Gastroesophageal sphincter (tissue), 4 donors: Measurements from ENCODE around the gene ENG. TPM values are rescaled to one million over a fixed set of nuclear protein-coding genes. Genes with fewer than 3 reads are reported as not detected.
"Not testable (repeated sequence)": the region's sequence is repeated elsewhere in the genome, so short reads cannot be mapped to it uniquely, and the experiment has no call there.

Experiments
- ATAC-seq: fragments of 150-250 bp; one replicate; pipeline ENCODE4 v1.9.1; 2016; ENCODE audit warnings: mild to moderate bottlenecking, moderate library complexity
- H3K27ac ChIP-seq, 4 donors: fragments of 200-600 bp; sonication (generic) in 3 of 4; 1 replicate in 3 of 4; 2 replicates in 1 of 4; pipeline ENCODE4 v1.5.1; 2016 to 2019
- H3K27me3 ChIP-seq: fragments of 200-600 bp; sonication (generic); one replicate; pipeline ENCODE4 v1.5.1; 2019
- H3K36me3 ChIP-seq, 2 donors: fragments of 200-600 bp; sonication (generic); one replicate each; pipeline ENCODE4 v1.5.1; 2019; ENCODE audit warnings: control low read depth in 1 of 2
- H3K4me1 ChIP-seq, 3 donors: fragments of 200-600 bp; sonication (generic); 1 replicate in 2 of 3; 2 replicates in 1 of 3; pipeline ENCODE4 v1.5.1; 2016 to 2019; ENCODE audit warnings: control low read depth in 2 of 3
- H3K4me3 ChIP-seq, 2 donors: fragments of 200-600 bp; sonication (generic); one replicate each; pipeline ENCODE4 v1.5.1; 2019; ENCODE audit warnings: mild to moderate bottlenecking in 1 of 2, moderate library complexity in 1 of 2
- H3K9me3 ChIP-seq, 3 donors: fragments of 200-600 bp; sonication (generic); one replicate each; pipeline ENCODE4 v1.5.1; 2017 to 2019; ENCODE audit warnings: control low read depth in 2 of 3
- CTCF ChIP-seq, 4 experiments: fragments of 200-600 bp in 2 of 4; fragments of 450-650 bp in 2 of 4; sonication (generic) in 1 of 4; IDR thresholded peaks; one replicate each; pipeline ENCODE4 v1.5.1; 2017 to 2019; ENCODE audit warnings: antibody characterized with exemption in 4 of 4, mild to moderate bottlenecking in 2 of 4, moderate library complexity in 2 of 4
- EP300 ChIP-seq: sonication (generic); formaldehyde crosslinking; IDR thresholded peaks from one replicate; pipeline ENCODE4 v1.6.1; 2017; ENCODE audit warnings: antibody characterized with exemption, mild to moderate bottlenecking
- POLR2A ChIP-seq, 2 donors: fragments of 450-650 bp; IDR thresholded peaks; one replicate each; pipeline ENCODE4 v1.6.1; 2017; ENCODE audit warnings: antibody characterized with exemption in 2 of 2, mild to moderate bottlenecking in 2 of 2, moderate library complexity in 1 of 2
- POLR2AphosphoS5 ChIP-seq: sonication (generic); formaldehyde crosslinking; IDR thresholded peaks from one replicate; pipeline ENCODE4 v1.6.1; 2017; ENCODE audit warnings: antibody characterized with exemption
- WGBS, 2 donors: methylation state at CpG; one replicate each; pipeline ENCODE4 v1.1.5; 2018; ENCODE audit warnings: low coverage in 1 of 2; 5-methylcytosine and 5-hydroxymethylcytosine counted together
- total RNA-seq, 4 donors: library from RNA; depleted of rRNA; stranded (reverse); fragments of >200 nt; gene quantifications; one replicate each; pipeline ENCODE4 v1.1.0, GENCODE V29; 2016

The ENG gene
- total RNA-seq, 4 donors from 2014 or later = 21.3 to 76.5 (median 48.0) TPM

GRCh38 chr9:127844821-127845359, 9.6 kb downstream of the ENG start:
- Histone ChIP-seq H3K27me3 (no peaks in the 10 kb centered on the region), H3K4me3 (no peak overlapping the region), H3K36me3 (peaks cover 0 to 18% of the 10 kb centered on the region in 2 donors), H3K9me3 (peaks cover 0 to 6% (median 0%) of the 10 kb centered on the region in 3 donors), H3K27ac (peak overlapping the region in 3 of 4 donors; percentile 62 to 74 (median 65)), H3K4me1 (peaks cover 0 to 44% (median 8%) of the 10 kb centered on the region in 3 donors)
- no peak for TF ChIP-seq CTCF (IDR thresholded peaks at IDR 0.05)
- peak; percentile 35 for TF ChIP-seq POLR2AphosphoS5
- no peak for TF ChIP-seq EP300
- peak; percentile 23 for ATAC-seq
- WGBS, 2 donors = 52 to 74% methylated on average over 7 to 11 of the region's 16 CpGs

DNA sequence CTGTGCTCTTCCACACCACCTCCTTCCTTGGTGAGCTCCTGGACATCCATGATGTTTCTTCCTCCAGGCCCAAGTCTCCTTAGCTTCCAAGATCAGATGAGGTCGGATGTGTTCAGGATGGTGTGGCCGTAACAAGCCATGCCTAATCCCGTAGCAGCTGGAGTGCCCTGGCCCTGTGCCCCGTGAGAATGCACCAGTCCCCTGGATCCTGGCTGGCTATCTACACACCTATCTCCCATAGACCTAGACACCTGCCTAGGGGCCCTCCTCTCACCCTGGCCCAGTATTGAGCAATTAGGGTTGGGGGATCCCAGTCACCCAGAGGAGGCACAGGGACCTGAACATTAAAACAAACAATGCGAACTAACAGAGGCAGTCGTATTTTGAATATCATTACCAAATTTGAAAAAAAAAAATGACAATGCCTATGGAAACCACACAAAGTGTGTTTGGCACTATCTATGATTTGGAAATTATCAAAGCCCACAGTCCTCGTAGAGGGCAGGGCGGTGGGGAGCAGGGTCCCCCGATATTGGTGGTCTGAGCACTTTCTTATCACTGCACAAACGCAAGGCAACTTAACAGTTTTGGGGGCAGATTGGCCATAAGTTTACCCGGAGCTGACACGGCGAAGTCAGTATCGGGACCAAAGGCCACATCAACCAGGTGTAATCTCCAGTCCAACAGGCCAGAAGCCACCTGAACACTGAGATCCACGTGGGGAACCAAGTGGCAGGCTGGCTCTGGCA, 13.2 kb downstream of the ENG start:
- no peak for ATAC-seq
- peaks cover 0 to 61% (median 30%) of the 10 kb centered on the region in 3 donors for H3K4me1 ChIP-seq
- H3K4me3 ChIP-seq = no peak overlapping the region
- no peaks in the 10 kb centered on the region for H3K27me3 ChIP-seq
- H3K9me3 ChIP-seq = no peaks in the 10 kb centered on the region
- H3K36me3 ChIP-seq = peaks cover 0 to 15% of the 10 kb centered on the region in 2 donors
- peak overlapping the region in 3 of 4 donors; percentile 16 to 42 (median 32) for H3K27ac ChIP-seq
- WGBS, 2 donors = 80 to 84% methylated on average over 6 to 8 of the region's 15 CpGs
- no peak for TF ChIP-seq EP300

- H3K27ac ChIP-seq = peak overlapping the region; percentile 24 to 94 (median 84)
- no peaks in the 10 kb centered on the region for H3K27me3 ChIP-seq
- no peaks in the 10 kb centered on the region for H3K9me3 ChIP-seq
- H3K4me1 ChIP-seq = peaks cover 0 to 71% (median 50%) of the 10 kb centered on the region in 3 donors
- ATAC-seq = peak; percentile 87
- TF ChIP-seq POLR2A (IDR thresholded peaks at IDR 0.05) (peak; percentile 37 to 53), POLR2AphosphoS5 (peak; percentile 85), EP300 (no peak), CTCF (IDR thresholded peaks at IDR 0.05) (no peak)
- 30 to 38% methylated on average over 2 to 5 of the region's 18 CpGs for WGBS, 2 donors
- H3K36me3 ChIP-seq = peaks cover 0 to 15% of the 10 kb centered on the region in 2 donors
- H3K4me3 ChIP-seq = peak overlapping the region in 1 of 2 donors; percentile 18
Observed at GRCh38 chr9:127838375-127839078, 15.9 kb downstream of the ENG start.

- H3K36me3 ChIP-seq = peaks cover 0 to 7% of the 10 kb centered on the region in 2 donors
- ATAC-seq = no peak
- no peak overlapping the region for H3K4me3 ChIP-seq
- 67 to 75% methylated on average over 1 to 3 of the region's 4 CpGs for WGBS, 2 donors
- H3K27me3 ChIP-seq = no peaks in the 10 kb centered on the region
- no peak for TF ChIP-seq EP300
- TF ChIP-seq POLR2AphosphoS5 = no peak
- no peak for TF ChIP-seq POLR2A (IDR thresholded peaks at IDR 0.05)
- TF ChIP-seq CTCF (IDR thresholded peaks at IDR 0.05) = no peak
- H3K4me1 ChIP-seq = peaks cover 0 to 78% (median 55%) of the 10 kb centered on the region in 3 donors
- peak overlapping the region in 3 of 4 donors; percentile 82 to 94 (median 86) for H3K27ac ChIP-seq
- no peaks in the 10 kb centered on the region for H3K9me3 ChIP-seq
Observed at GRCh38 chr9:127837346-127837745, 17.1 kb downstream of the ENG start.

DNA sequence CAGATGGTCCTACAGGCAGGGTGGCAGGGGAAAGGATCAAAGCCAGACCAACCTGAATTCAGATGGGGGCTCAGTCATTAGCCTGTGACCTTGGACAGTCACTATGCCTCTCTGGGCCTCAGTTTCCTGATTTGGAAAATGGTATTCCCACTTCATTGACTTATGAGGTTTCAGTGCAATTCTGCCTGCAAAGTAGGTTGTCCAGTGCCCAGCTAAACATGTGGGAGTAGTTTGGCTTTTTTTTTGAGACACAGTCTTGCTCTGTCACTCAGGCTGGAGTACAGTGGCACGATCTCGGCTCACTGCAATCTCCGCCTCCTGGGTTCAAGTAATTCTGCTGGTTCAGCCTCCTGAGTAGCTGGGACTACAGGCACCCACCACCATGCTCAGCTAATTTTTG, 17.9 kb downstream of the ENG start:
- H3K9me3 ChIP-seq, H3K36me3 ChIP-seq, ATAC-seq, H3K27me3 ChIP-seq, H3K4me3 ChIP-seq: not testable (repeated sequence)
- H3K4me1 ChIP-seq = peaks cover 0 to 85% (median 58%) of the 10 kb centered on the region in 3 donors
- WGBS, 2 donors = 69% methylated on average over 3 of the region's 3 CpGs; no CpG with 5 or more reads in 1 of the 2 donors
- H3K27ac ChIP-seq = peak overlapping the region in 3 of 4 donors; percentile 82 to 94 (median 86)
